ENCODE data around the gene PRCC.

PRCC gene

GRCh38 chr1:156801409-156802121 is 34.2 kb downstream of the PRCC start:
- DNase-seq, result no peak

- no peak for DNase-seq
Measured at GRCh38 chr1:156802421-156802935, 35.1 kb downstream of the PRCC start.

GRCh38 chr1:156803086-156803851 is 35.9 kb downstream of the PRCC start:
- DNase-seq, result no peak

GRCh38 chr1:156804026-156804425 is 36.7 kb downstream of the PRCC start:
- DNase-seq, result no peak

GRCh38 chr1:156804572-156805243 is 37.4 kb downstream of the PRCC start:
- no peak for DNase-seq

- no peak for DNase-seq
Measured at GRCh38 chr1:156805766-156806511, 38.6 kb downstream of the PRCC start.

- no peak for DNase-seq
Measured at GRCh38 chr1:156806512-156807440, 39.4 kb downstream of the PRCC start.

GRCh38 chr1:156807627-156808026 is 40.3 kb downstream of the PRCC start:
- no peak for DNase-seq

- no peak for DNase-seq
Measured at GRCh38 chr1:156808186-156809030, 41.1 kb downstream of the PRCC start.

GRCh38 chr1:156809281-156809680 is 41.9 kb downstream of the PRCC start:
- no peak for DNase-seq

- DNase-seq, result no peak
Measured at GRCh38 chr1:156809711-156810366, 42.5 kb downstream of the PRCC start.

- no peak for DNase-seq
Measured at GRCh38 chr1:156811168-156811567, 43.8 kb downstream of the PRCC start.

GRCh38 chr1:156812293-156812990 is 45.1 kb downstream of the PRCC start:
- no peak for DNase-seq

- no peak for DNase-seq
Measured at GRCh38 chr1:156813298-156813697, 46.0 kb downstream of the PRCC start.

GRCh38 chr1:156813750-156814570 is 46.6 kb downstream of the PRCC start:
- no peak for DNase-seq

- DNase-seq, result no peak
Measured at GRCh38 chr1:156814571-156815260, 47.4 kb downstream of the PRCC start.

- DNase-seq, result no peak
Measured at GRCh38 chr1:156815307-156815826, 48.0 kb downstream of the PRCC start.

- no peak for DNase-seq
Measured at GRCh38 chr1:156815961-156816422, 48.7 kb downstream of the PRCC start.
